HEK293T (cell line): ENCODE measurements around the gene LCN12.

Experiments
- ARNT ChIP-seq: fragments of 450-650 bp; IDR thresholded peaks from 2 replicates; pipeline ENCODE4 v1.6.1; 2017; ENCODE audit warnings: mild to moderate bottlenecking
- BHLHE40 ChIP-seq: fragments of 450-650 bp; IDR thresholded peaks from 2 replicates; pipeline ENCODE4 v1.6.1; 2016; ENCODE audit warnings: mild to moderate bottlenecking, moderate library complexity, borderline replicate concordance
- CTBP1 ChIP-seq: fragments of 450-650 bp; IDR thresholded peaks from 2 replicates; pipeline ENCODE4 v1.6.1; 2016; ENCODE audit warnings: borderline replicate concordance
- ELF4 ChIP-seq: fragments of 450-650 bp; IDR thresholded peaks from 2 replicates; pipeline ENCODE4 v1.6.1; 2017; ENCODE audit warnings: antibody characterized with exemption
- FOXA1 ChIP-seq: fragments of 450-650 bp; IDR thresholded peaks from 2 replicates; pipeline ENCODE4 v1.6.1; 2016; ENCODE audit warnings: mild to moderate bottlenecking
- FOXK2 ChIP-seq: fragments of 450-650 bp; IDR thresholded peaks from 2 replicates; pipeline ENCODE4 v1.6.1; 2016; ENCODE audit warnings: mild to moderate bottlenecking
- FOXM1 ChIP-seq: fragments of 450-650 bp; IDR thresholded peaks from 2 replicates; pipeline ENCODE4 v1.6.1; 2017; ENCODE audit warnings: mild to moderate bottlenecking, borderline replicate concordance
- L3MBTL2 ChIP-seq: fragments of 450-650 bp; conservative IDR thresholded peaks from 2 replicates; pipeline ENCODE4 v1.6.1; 2016; ENCODE audit warnings: mild to moderate bottlenecking
- NFRKB ChIP-seq: fragments of 450-650 bp; IDR thresholded peaks from 2 replicates; pipeline ENCODE4 v1.6.1; 2016; ENCODE audit warnings: mild to moderate bottlenecking, moderate library complexity
- SP1 ChIP-seq: fragments of 450-650 bp; IDR thresholded peaks from 2 replicates; pipeline ENCODE4 v1.6.1; 2017
- SUZ12 ChIP-seq: fragments of 450-650 bp; IDR thresholded peaks from 2 replicates; pipeline ENCODE4 v1.6.1; 2016; ENCODE audit warnings: mild to moderate bottlenecking
- TARDBP ChIP-seq: fragments of 450-650 bp; IDR thresholded peaks from 2 replicates; pipeline ENCODE4 v1.6.1; 2016

- TF ChIP-seq SP1 (no peak), SUZ12 (no peak), BHLHE40 (no peak), CTBP1 (no peak), FOXM1 (no peak), TARDBP (no peak), FOXK2 (no peak), ELF4 (no peak), ARNT (no peak), FOXA1 (no peak), L3MBTL2 (no peak), NFRKB (no peak)
These were observed 28.8 kb downstream of the LCN12 start for GRCh38 chr9:136980669-136981478.
